Measurements from ENCODE around the gene CDKL4. TPM values are rescaled to one million over a fixed set of nuclear protein-coding genes. Genes with fewer than 3 reads are reported as not detected.

CDKL4 gene
- total RNA-seq, 2 experiments from 2014 or later: 0.75 TPM; not detected in 1

DNA sequence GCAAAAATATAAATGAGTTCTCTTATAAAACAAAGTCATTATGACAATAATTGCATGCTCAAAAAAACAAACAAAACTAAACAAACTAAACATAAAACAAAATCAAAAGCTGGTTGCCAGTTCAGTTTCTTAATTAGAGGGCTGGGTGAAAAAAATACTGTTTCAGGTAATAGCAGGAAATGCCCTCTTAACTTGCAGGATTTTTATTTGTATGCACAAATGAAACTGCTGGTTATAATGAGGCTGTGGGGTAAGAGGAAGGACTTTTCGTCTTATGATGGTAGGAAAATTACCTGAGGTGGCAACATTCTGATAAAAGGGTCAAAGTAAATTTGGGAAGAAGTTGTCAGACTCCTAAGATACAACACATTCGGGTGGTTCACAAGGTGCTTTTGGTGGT is 21.5 kb upstream of the CDKL4 start:
- ChIA-PET POLR2A (no interaction called here), CTCF (no interaction called here)
- no peaks in the 10 kb centered on the region for H3K27me3 ChIP-seq (ENCODE audit: control insufficient read depth in 1 of 2, insufficient read depth in 2 of 2, low read length in 2 of 2)
- H3K4me3 ChIP-seq (ENCODE audit: low read length): no peak overlapping the region
- H3K9me3 Mint-ChIP-seq: no peaks in the 10 kb centered on the region
- intact Hi-C loops (cut with DNase I, micrococcal nuclease): no loop called here
- H3K9me3 ChIP-seq (ENCODE audit: control insufficient read depth in 1 of 2, insufficient read depth in 1 of 2, low read length in 2 of 2): no peaks in the 10 kb centered on the region
- H3K27me3 Mint-ChIP-seq: no peaks in the 10 kb centered on the region
- H3K4me1 Mint-ChIP-seq (ENCODE audit: low read depth): peaks cover 9% of the 10 kb centered on the region
- H3K27ac Mint-ChIP-seq: no peak overlapping the region
- H3K36me3 ChIP-seq (ENCODE audit: insufficient read depth, low read length): no peaks in the 10 kb centered on the region
- TF ChIP-seq, protein P1, sequence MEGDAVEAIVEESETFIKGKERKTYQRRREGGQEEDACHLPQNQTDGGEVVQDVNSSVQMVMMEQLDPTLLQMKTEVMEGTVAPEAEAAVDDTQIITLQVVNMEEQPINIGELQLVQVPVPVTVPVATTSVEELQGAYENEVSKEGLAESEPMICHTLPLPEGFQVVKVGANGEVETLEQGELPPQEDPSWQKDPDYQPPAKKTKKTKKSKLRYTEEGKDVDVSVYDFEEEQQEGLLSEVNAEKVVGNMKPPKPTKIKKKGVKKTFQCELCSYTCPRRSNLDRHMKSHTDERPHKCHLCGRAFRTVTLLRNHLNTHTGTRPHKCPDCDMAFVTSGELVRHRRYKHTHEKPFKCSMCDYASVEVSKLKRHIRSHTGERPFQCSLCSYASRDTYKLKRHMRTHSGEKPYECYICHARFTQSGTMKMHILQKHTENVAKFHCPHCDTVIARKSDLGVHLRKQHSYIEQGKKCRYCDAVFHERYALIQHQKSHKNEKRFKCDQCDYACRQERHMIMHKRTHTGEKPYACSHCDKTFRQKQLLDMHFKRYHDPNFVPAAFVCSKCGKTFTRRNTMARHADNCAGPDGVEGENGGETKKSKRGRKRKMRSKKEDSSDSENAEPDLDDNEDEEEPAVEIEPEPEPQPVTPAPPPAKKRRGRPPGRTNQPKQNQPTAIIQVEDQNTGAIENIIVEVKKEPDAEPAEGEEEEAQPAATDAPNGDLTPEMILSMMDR (IDR thresholded peaks at IDR 0.05): no peak
- H3K36me3 Mint-ChIP-seq (ENCODE audit: low read depth): peaks cover 49% of the 10 kb centered on the region
- DNase-seq: no peak
- H3K4me3 Mint-ChIP-seq: no peak overlapping the region
- H3K27ac ChIP-seq (ENCODE audit: low read depth in 1 of 2, low read length in 2 of 2): peak overlapping the region in 1 of 2 donors; percentile 6
- H3K4me1 ChIP-seq (ENCODE audit: insufficient read depth, low read length): no peaks in the 10 kb centered on the region
- no peak for ATAC-seq (ENCODE audit: poor library complexity)

- H3K36me3 Mint-ChIP-seq (ENCODE audit: low read depth): peaks cover 52% of the 10 kb centered on the region
- Histone ChIP-seq H3K36me3 (ENCODE audit: insufficient read depth, low read length) (no peaks in the 10 kb centered on the region), H3K27ac (ENCODE audit: low read depth in 1 of 2, low read length in 2 of 2) (no peak overlapping the region), H3K4me1 (ENCODE audit: insufficient read depth, low read length) (no peaks in the 10 kb centered on the region), H3K27me3 (ENCODE audit: control insufficient read depth in 1 of 2, insufficient read depth in 2 of 2, low read length in 2 of 2) (no peaks in the 10 kb centered on the region), H3K4me3 (ENCODE audit: low read length) (no peak overlapping the region), H3K9me3 (ENCODE audit: control insufficient read depth in 1 of 2, insufficient read depth in 1 of 2, low read length in 2 of 2) (no peaks in the 10 kb centered on the region)
- peaks cover 9% of the 10 kb centered on the region for H3K4me1 Mint-ChIP-seq (ENCODE audit: low read depth)
- no peak overlapping the region for H3K27ac Mint-ChIP-seq
- TF ChIP-seq, protein P1 (IDR thresholded peaks at IDR 0.05): no peak
- DNase-seq (no peak), ATAC-seq (ENCODE audit: poor library complexity) (no peak)
- intact Hi-C loops (cut with DNase I, micrococcal nuclease): no loop called here
- POLR2A ChIA-PET: no interaction called here
- H3K27me3 Mint-ChIP-seq: no peaks in the 10 kb centered on the region
- no peaks in the 10 kb centered on the region for H3K9me3 Mint-ChIP-seq
- CTCF ChIA-PET: no interaction called here
- no peak overlapping the region for H3K4me3 Mint-ChIP-seq
Observed at GRCh38 chr2:39264733-39265132, 21.0 kb upstream of the CDKL4 start.

- Mint-ChIP-seq H3K27ac (no peak overlapping the region), H3K4me3 (no peak overlapping the region), H3K27me3 (no peaks in the 10 kb centered on the region), H3K9me3 (no peaks in the 10 kb centered on the region), H3K36me3 (ENCODE audit: low read depth) (peaks cover 59% of the 10 kb centered on the region), H3K4me1 (ENCODE audit: low read depth) (no peaks in the 10 kb centered on the region)
- DNase-seq (no peak), ATAC-seq (ENCODE audit: poor library complexity) (no peak)
- Histone ChIP-seq H3K4me3 (ENCODE audit: low read length) (no peak overlapping the region), H3K36me3 (ENCODE audit: insufficient read depth, low read length) (peaks cover 5% of the 10 kb centered on the region), H3K9me3 (ENCODE audit: control insufficient read depth in 1 of 2, insufficient read depth in 1 of 2, low read length in 2 of 2) (no peaks in the 10 kb centered on the region), H3K4me1 (ENCODE audit: insufficient read depth, low read length) (no peaks in the 10 kb centered on the region), H3K27me3 (ENCODE audit: control insufficient read depth in 1 of 2, insufficient read depth in 2 of 2, low read length in 2 of 2) (no peaks in the 10 kb centered on the region), H3K27ac (ENCODE audit: low read depth in 1 of 2, low read length in 2 of 2) (no peak overlapping the region)
- POLR2A ChIA-PET: no interaction called here
- TF ChIP-seq, protein P1 (IDR thresholded peaks at IDR 0.05): no peak
- CTCF ChIA-PET: no interaction called here
- intact Hi-C loops (cut with DNase I, micrococcal nuclease): no loop called here
Observed at GRCh38 chr2:39260087-39260486, 16.3 kb upstream of the CDKL4 start.
